Uterus (tissue), 4 donors: ENCODE measurements around the gene ABCB10. TPM values are rescaled to one million over a fixed set of nuclear protein-coding genes. Genes with fewer than 3 reads are reported as not detected.
A peak's percentile ranks its signal among the peaks of the same experiment; 100 is the strongest.

Source experiments
- DNase-seq, 2 donors: peaks; one replicate each; pipeline ENCODE4 v3.0.0-alpha.2; 2019 to 2020
- H3K27ac ChIP-seq, 2 donors: fragments of 200-600 bp; sonication (generic); 1 replicate in 1 of 2; 2 replicates in 1 of 2; pipeline ENCODE4 v1.5.1; 2016 to 2018
- H3K27me3 ChIP-seq, 2 donors: fragments of 200-600 bp; sonication (generic); one replicate each; pipeline ENCODE4 v1.5.1; 2018 to 2019; ENCODE audit warnings: control low read depth in 1 of 2
- H3K36me3 ChIP-seq, 2 donors: fragments of 200-600 bp; sonication (generic); one replicate each; pipeline ENCODE4 v1.5.1; 2019; ENCODE audit warnings: control low read depth in 1 of 2
- H3K4me1 ChIP-seq, 2 donors: fragments of 200-600 bp; sonication (generic); one replicate each; pipeline ENCODE4 v1.5.1; 2018 to 2019; ENCODE audit warnings: control low read depth in 1 of 2
- H3K4me3 ChIP-seq, 2 donors: fragments of 200-600 bp; sonication (generic); 1 replicate in 1 of 2; 2 replicates in 1 of 2; pipeline ENCODE4 v1.5.1; 2018 to 2019; ENCODE audit warnings: mild to moderate bottlenecking in 1 of 2
- H3K9me3 ChIP-seq, 2 donors: fragments of 200-600 bp; sonication (generic); one replicate each; pipeline ENCODE4 v1.5.1; 2019; ENCODE audit warnings: control low read depth in 1 of 2
- POLR2A ChIP-seq, 2 donors: fragments of 450-650 bp; IDR thresholded peaks; one replicate each; pipeline ENCODE4 v1.6.1; 2016; ENCODE audit warnings: antibody characterized with exemption in 2 of 2, mild to moderate bottlenecking in 1 of 2, moderate library complexity in 1 of 2
- intact Hi-C: fragments of 100-400 bp; cut with DNase I; formaldehyde crosslinking; loops from one replicate; pipeline ENCODE4 v1.15.1; 2023; ENCODE audit warnings: low total_unique reads
- total RNA-seq, 4 donors: library from RNA; depleted of rRNA in 3 of 4; stranded (reverse); fragments of >200 nt in 3 of 4; gene quantifications; one replicate each; pipeline versions ENCODE4 v1.1.0 to v1.2.4, GENCODE V29; 2014 to 2023
- TF ChIP-seq, protein P1 (sequence below), 4 experiments: fragments of 200-600 bp in 2 of 4; fragments of 450-650 bp in 2 of 4; sonication (generic) in 2 of 4; IDR thresholded peaks; one replicate each; pipeline ENCODE4 v1.5.1; 2016 to 2019; ENCODE audit warnings: antibody characterized with exemption in 4 of 4, mild to moderate bottlenecking in 2 of 4, moderate library complexity in 1 of 4
- donor health status: DM: yes; HTN: yes; CAD: no.

Gene ABCB10
- 10 to 100 TPM in 2 of 4 donors, 1 to 10 TPM in 2; 4.7 to 26.8 (median 15.4) TPM for total RNA-seq

DNA sequence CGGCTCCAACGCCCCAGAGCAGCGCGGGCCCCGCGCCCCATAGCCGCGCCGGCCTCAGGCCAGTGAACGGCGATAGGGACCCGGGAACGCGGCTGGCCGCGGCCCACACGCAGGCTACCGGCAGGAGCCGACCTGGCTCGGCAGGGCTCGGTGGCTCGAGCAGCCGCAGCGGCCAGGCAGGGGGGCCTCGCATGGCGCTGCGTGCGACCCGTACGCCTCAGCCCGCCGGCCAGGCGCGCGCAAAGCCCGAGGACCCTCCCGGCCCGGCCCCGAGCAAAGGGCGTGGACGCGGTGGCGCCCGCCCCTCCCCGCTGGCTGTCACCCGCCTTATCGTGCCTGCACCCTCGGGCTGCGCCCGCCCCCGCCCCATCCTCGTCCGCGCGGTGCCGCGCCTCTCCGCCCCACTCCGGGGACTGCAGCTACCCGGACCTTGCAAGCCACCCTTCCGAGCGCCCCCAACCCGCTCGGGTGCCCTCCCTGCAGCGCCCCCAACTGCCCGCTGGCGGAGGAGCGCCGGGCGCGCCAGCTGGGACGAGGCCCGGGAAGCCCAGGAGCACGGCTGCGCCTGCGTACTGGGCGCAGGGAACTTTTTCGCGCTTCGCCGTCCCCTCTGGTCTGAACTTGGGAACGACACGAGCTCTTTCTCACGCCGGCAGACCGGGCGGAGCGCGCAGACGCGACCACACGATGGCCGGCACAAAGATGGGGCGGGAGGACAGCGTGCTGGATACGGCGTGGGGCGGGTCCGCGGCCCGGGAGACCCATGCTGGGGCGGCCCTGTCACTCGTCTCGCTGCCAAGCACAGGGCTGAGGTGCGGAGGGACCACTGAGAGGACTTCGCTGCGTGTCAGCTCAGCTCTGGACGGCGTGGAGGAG, at the start of gene ABCB10:
Gene ABCB10 (minus strand): TSS at position 248 of the 876 bp plus-strand sequence. CDS start 55 bp downstream, at position 193.
- TF ChIP-seq, protein P1, sequence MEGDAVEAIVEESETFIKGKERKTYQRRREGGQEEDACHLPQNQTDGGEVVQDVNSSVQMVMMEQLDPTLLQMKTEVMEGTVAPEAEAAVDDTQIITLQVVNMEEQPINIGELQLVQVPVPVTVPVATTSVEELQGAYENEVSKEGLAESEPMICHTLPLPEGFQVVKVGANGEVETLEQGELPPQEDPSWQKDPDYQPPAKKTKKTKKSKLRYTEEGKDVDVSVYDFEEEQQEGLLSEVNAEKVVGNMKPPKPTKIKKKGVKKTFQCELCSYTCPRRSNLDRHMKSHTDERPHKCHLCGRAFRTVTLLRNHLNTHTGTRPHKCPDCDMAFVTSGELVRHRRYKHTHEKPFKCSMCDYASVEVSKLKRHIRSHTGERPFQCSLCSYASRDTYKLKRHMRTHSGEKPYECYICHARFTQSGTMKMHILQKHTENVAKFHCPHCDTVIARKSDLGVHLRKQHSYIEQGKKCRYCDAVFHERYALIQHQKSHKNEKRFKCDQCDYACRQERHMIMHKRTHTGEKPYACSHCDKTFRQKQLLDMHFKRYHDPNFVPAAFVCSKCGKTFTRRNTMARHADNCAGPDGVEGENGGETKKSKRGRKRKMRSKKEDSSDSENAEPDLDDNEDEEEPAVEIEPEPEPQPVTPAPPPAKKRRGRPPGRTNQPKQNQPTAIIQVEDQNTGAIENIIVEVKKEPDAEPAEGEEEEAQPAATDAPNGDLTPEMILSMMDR (IDR thresholded peaks at IDR 0.05) = peak; percentile 79 to 89 (median 85)
- TF ChIP-seq POLR2A (IDR thresholded peaks at IDR 0.05) = peak; percentile 70
- intact Hi-C loops = loop anchor here (5.0 kb wide), 1 partner anchor 69 kb away; the partner anchor contains the start of genes TAF5L and URB2

GRCh38 chr1:229607370-229607769, 48.9 kb upstream of the ABCB10 start:
- no peak for DNase-seq
- intact Hi-C loops = no loop called here
- no peaks in the 10 kb centered on the region for H3K9me3 ChIP-seq
- H3K4me1 ChIP-seq = no peaks in the 10 kb centered on the region
- no peak for TF ChIP-seq POLR2A (IDR thresholded peaks at IDR 0.05)
- TF ChIP-seq, protein P1 (IDR thresholded peaks at IDR 0.05) = no peak
- no peak overlapping the region for H3K27ac ChIP-seq
- no peaks in the 10 kb centered on the region for H3K36me3 ChIP-seq
- no peak overlapping the region for H3K4me3 ChIP-seq
- no peaks in the 10 kb centered on the region for H3K27me3 ChIP-seq

More for the DNA sequence above, at the start of gene ABCB10:
- peak within 1 kb of the TSS; percentile 42 to 61 for H3K4me3 ChIP-seq
- no peaks in the 10 kb centered on the region for H3K9me3 ChIP-seq
- peak within 1 kb of the TSS; percentile 82 to 86 for H3K27ac ChIP-seq
- H3K27me3 ChIP-seq = no peaks in the 10 kb centered on the region
- DNase-seq = peak; percentile 94 to 97
- H3K4me1 ChIP-seq = peaks cover 0 to 9% of the 10 kb centered on the region in 2 donors
- H3K36me3 ChIP-seq = no peaks in the 10 kb centered on the region

GRCh38 chr1:229603371-229604005, 45.0 kb upstream of the ABCB10 start:
- H3K36me3 ChIP-seq = no peaks in the 10 kb centered on the region

DNA sequence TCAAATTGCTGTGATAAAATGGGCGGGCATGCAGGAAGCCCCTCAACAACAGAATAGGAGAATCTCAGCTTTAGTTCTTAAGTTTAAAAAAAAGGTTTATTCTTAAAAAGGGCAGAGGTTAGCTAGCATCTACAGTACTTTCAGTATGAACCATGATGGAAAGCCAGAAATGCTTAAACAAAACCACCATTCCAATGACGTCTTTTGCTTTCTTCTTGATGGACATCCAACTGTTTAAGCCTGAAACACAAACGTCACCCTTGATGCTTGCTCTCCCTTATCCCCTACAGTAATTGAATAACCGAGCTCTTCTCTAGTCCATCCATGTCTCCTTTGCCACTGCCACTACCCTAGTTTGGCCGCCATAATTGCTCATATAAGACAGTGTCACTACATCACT, 41.7 kb upstream of the ABCB10 start:
- intact Hi-C loops = no loop called here
- TF ChIP-seq, protein P1 (IDR thresholded peaks at IDR 0.05) = no peak
- no peak for TF ChIP-seq POLR2A (IDR thresholded peaks at IDR 0.05)
- Histone ChIP-seq H3K27ac (no peak overlapping the region), H3K4me1 (peaks cover 0 to 5% of the 10 kb centered on the region in 2 donors), H3K27me3 (no peaks in the 10 kb centered on the region), H3K36me3 (no peaks in the 10 kb centered on the region), H3K9me3 (no peaks in the 10 kb centered on the region), H3K4me3 (no peak overlapping the region)
- DNase-seq = no peak

More at GRCh38 chr1:229603371-229604005, 45.0 kb upstream of the ABCB10 start:
- Histone ChIP-seq H3K4me3 (no peak overlapping the region), H3K9me3 (no peaks in the 10 kb centered on the region), H3K27me3 (no peaks in the 10 kb centered on the region), H3K4me1 (no peaks in the 10 kb centered on the region), H3K27ac (no peak overlapping the region)
- TF ChIP-seq, protein P1 (IDR thresholded peaks at IDR 0.05) = no peak
- no peak for TF ChIP-seq POLR2A (IDR thresholded peaks at IDR 0.05)
- no peak for DNase-seq
- intact Hi-C loops = no loop called here
